Stimulated activated CD8-positive, alpha-beta memory T cell treated with anti-CD3 and anti-CD28 coated beads, Interleukin-15, amount 100 ng/mL, for 24 hours (primary cell): ENCODE results near the gene GSPT2.
"Not testable (repeated sequence)": the region's sequence is repeated elsewhere in the genome, so short reads cannot be mapped to it uniquely, and the experiment has no call there.

Source experiments
- DNase-seq: peaks from one replicate; pipeline ENCODE4 v3.0.0-alpha.2; 2020; ENCODE audit warnings: low read depth

Gene GSPT2

GRCh38 chrX:51743179-51743957, at the start of gene GSPT2:
GSPT2 (plus strand) TSS chrX:51743442; CDS start chrX:51743627, 185 bp downstream.
- DNase-seq = peak; percentile 19

DNA sequence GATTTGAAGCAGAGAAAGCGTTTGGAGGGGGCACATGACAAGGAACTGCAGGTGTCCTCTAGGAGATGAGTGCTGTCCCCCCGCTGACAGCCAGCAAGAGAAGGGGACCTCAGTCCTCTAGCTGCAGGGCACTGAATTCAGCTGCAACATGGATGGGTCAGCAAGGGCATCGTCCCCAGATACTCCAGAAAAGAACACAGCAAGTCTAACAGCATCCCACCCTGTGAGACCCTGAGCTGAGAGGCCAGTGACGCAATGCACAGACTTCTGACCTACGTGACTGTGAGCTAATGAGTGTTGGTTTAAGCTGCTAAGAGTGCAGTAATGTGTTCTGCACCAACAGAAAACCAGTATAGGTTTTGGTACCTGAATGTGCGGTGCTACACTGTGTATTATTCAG, 49.0 kb upstream of the GSPT2 start:
- DNase-seq = no peak

- no peak for DNase-seq
These were observed 45.8 kb upstream of the GSPT2 start for GRCh38 chrX:51697397-51697796.

DNA sequence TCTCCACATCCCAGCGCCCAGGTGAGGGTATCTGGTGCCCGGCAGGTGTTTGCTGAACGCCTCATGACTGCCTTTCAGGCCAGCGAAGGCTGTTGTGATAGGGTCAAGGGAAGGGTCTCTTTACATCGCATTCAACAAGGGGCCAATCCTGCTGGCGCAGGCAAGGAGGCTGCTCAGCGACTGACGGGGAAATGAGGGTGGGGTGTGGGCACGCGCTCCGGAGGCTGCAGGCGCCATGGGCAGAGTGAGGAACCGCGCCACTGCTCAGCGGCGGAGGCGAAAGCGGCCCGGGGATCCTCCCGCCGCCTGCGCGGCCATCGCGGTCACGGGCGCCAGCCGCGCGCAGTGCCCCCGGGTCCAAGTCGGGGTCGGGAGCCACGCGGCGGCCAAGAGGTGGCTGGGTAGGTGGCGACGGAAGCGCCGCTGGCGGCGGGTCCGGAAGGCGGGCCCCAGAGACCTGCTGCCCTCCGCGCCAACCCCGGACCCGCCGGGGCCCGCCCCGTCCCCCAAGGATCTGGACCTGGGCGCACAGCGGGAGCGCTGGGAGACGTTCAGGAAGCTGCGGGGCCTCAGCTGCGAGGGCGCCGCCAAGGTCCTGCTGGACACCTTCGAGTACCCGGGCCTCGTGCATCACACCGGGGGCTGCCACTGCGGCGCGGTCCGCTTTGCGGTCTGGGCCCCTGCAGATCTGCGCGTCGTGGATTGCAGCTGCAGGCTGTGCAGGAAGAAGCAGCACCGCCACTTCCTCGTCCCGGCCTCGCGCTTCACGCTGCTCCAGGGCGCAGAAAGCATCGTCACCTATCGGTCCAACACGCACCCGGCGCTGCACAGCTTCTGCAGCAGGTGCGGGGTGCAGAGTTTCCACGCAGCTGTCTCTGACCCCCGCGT, 32.7 kb upstream of the GSPT2 start, which contains the start of gene CENPVL1:
CENPVL1 (plus strand) TSS at position 236 of the 888 bp plus-strand sequence; CDS start at position 236, 0 bp downstream.
- not testable (repeated sequence) for DNase-seq

- not testable (repeated sequence) for DNase-seq
These were observed 30.1 kb upstream of the GSPT2 start for GRCh38 chrX:51712943-51713647.

DNA sequence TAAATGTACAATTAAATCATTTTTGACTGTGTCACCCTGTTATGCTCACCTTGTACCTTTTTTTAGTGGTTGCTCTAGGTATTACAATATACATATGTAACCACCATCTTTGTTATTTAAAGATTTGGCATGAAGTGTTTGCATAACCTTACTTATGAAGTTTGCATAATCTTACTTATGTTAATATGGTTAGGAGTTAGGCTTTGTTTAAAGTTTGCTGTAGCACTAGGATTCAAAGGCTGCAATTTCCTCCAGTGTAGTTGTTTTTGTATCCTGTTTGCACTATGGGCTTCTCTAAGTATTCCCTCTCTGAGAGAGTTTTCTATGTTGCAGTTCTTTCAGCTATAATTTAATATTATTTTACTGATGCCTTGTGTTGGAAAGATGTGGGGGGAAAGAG, 15.0 kb upstream of the GSPT2 start:
- no peak for DNase-seq

GRCh38 chrX:51737091-51737490, 6.2 kb upstream of the GSPT2 start:
- no peak for DNase-seq

- DNase-seq = no peak
These were observed 656 bp upstream of the GSPT2 start for GRCh38 chrX:51742586-51742985.

DNA sequence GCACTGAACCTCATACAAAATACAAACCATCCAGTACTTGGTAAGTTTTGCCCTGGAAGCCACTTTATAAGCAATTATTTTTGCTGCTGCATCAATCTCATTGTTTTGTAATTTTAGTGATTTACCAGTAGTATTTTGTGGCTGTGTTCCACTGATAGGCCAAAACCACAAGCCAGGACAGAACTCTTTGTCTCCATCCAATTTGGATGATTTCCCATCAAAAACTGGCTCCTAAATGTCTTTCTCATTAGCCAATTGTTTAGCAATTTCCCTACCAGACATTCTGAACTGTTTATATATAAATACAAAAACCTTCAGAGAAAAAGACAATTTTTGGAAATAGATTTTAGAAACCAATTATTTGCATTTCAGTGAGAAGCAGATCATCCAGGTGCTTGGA, 4.4 kb downstream of the GSPT2 start:
- DNase-seq = no peak

DNA sequence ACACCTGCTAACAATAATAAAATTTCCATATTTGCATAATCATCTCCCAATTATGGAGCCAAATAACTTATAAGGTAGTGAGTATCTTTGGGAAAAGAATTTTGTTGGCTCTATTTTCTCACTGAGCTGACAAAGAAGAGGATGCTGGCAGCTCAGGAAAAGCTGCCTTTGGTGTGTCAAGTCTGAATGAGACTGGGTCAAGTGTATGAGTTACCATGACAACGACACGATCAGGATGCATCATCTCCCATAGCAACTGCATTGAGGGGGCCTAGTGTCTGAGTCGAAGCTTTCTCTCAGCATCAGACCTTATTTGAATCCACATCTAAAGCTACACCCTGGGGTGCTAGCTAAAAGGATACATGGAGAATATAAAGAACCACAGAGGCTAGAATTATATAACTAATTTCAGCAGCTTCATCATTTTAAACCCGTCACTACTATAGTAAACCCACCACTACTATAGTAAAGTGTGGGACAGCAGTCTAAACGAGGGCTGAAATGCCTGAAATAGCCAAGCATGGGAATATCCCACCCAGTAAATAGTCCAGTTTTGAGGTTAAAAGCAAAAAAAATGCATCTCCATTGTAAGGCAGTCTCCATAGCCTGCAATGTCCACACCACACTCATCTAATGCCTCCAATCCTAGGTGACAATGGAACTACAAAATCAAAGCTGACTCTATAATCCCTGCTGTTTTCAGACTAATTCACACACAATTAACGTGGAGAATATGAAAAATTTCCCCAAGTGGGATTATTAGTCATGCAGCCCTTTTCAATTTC, 16.0 kb downstream of the GSPT2 start:
- no peak for DNase-seq

DNA sequence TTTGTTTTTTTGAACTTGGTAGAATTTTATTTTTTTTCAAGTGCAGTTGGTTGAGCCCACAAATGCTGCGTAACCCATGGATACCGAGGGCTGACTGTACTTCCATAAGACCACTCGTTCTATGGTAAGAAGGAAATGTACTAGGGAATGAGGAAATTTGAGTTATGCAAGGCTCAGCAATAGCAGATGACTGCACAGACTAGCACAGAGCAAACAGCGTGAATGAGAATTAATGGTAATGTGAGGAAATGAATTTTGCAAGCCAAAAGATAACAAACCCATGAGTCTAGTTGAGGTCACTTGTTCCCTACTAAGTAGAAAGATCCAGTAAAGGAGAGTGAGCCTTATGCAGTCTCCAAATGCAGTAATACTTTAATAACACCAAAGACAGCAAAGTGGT, 17.4 kb downstream of the GSPT2 start:
- no peak for DNase-seq

DNA sequence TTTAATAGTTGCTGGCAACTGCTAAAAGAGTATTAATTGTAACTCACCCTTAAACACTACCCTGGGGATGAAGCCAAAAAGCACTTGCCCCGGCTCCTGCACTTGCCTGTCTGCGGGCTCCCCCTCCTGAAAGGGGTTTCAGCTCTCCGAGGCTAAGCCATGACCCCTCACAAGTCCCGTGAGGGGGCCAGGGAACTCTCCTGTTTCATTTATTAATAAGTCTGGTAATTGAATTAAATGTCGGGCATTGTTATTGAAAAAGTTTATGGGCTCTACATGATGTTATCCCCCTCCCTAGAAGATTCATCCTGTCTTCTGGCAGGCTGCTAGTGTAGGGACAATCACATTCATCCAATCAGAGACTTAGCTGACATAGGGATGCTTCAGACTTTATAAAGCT, 23.3 kb downstream of the GSPT2 start:
- no peak for DNase-seq

GRCh38 chrX:51776851-51777250, 33.6 kb downstream of the GSPT2 start:
- no peak for DNase-seq

DNA sequence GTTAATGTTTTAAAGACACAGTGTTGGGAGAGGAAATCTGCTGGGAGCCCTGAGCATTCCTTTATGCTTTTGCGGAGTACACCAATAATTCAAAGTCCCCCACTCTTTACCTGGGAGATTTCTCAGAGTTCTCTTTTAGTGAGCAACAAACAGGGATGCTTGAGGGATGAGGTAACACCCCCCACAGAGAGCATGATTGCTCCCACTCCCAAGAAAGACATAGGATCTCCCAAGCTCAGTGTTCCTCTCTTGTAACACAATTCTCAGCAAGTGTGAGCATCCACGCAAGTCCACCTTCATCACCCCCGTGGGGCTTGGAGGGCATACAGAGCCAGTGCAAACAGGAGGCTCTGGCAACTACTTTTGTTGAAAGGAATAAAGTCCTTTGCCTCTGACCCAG, 36.1 kb downstream of the GSPT2 start:
- no peak for DNase-seq

DNA sequence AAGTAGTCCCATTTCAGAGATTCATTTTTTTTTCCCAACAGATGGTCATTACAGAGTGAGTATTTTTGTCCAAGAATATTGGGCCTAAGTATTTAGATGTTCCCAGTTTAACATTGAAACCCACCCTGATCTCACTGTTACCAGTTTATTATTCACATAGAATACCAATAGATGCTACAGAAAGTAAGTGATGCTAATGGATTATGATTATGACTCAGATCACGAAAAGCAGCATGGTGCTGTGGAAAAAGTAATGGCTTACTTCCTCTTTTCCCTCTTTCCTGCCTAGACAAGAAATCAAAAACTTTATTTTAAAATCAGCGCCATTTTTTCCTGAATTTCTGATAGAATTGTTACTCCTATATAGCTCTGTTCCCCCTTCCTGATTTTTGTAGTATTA, 51.9 kb downstream of the GSPT2 start:
- DNase-seq = no peak
